ENCODE data around the gene SCT. TPM values are rescaled to one million over a fixed set of nuclear protein-coding genes. Genes with fewer than 3 reads are reported as not detected.

The SCT gene
- total and polyA plus RNA-seq, 2 donors (not counting 1 experiment from before 2014, with no cell fraction given): not detected

DNA sequence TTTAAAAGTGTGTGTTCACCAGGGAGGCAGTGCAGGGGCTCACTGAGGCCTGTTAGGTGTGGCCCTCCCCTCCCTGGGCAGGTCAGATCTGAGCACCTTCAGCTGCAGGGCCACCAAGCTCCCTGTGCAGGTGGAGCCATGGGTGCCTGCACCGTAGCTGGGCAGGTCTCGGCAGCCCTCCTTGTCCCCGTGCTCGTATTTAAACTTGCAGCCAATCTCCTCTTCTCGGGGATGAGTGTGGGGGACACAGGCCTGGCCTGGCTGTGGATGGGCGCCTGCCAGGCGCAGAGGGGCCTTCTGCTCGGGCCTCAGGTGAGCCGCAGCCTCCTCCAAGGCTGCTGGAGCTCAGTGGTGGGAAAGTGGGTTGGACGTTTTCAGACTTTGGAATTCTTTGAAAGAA, 31.6 kb downstream of the SCT start:
- peaks cover 62% of the 10 kb centered on the region for H4K20me1 ChIP-seq (ENCODE audit: control insufficient read depth, insufficient read depth, low read length, poor library complexity, severe bottlenecking)
- no peaks in the 10 kb centered on the region for H3K9me3 ChIP-seq (ENCODE audit: control extremely low read depth in 1 of 3, control insufficient read depth in 2 of 3, insufficient read depth in 1 of 3, low read length in 2 of 3)
- H3K9ac ChIP-seq (ENCODE audit: low read length): no peak overlapping the region
- TF ChIP-seq EZH2 (IDR thresholded peaks at IDR 0.05; ENCODE audit: borderline replicate concordance, insufficient read depth, low read depth, low read length, poor library complexity, severe bottlenecking): no peak
- TF ChIP-seq, protein P1, sequence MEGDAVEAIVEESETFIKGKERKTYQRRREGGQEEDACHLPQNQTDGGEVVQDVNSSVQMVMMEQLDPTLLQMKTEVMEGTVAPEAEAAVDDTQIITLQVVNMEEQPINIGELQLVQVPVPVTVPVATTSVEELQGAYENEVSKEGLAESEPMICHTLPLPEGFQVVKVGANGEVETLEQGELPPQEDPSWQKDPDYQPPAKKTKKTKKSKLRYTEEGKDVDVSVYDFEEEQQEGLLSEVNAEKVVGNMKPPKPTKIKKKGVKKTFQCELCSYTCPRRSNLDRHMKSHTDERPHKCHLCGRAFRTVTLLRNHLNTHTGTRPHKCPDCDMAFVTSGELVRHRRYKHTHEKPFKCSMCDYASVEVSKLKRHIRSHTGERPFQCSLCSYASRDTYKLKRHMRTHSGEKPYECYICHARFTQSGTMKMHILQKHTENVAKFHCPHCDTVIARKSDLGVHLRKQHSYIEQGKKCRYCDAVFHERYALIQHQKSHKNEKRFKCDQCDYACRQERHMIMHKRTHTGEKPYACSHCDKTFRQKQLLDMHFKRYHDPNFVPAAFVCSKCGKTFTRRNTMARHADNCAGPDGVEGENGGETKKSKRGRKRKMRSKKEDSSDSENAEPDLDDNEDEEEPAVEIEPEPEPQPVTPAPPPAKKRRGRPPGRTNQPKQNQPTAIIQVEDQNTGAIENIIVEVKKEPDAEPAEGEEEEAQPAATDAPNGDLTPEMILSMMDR (IDR thresholded peaks at IDR 0.05): no peak
- H3K9me3 Mint-ChIP-seq (ENCODE audit: insufficient read depth): no peaks in the 10 kb centered on the region
- no peak overlapping the region for H3K27ac ChIP-seq (ENCODE audit: low read length in 2 of 2)
- no peaks in the 10 kb centered on the region for H3K27me3 ChIP-seq (replicated peaks in 1 of 4; ENCODE audit: control extremely low read depth in 1 of 4, control insufficient read depth in 3 of 4, insufficient read depth in 4 of 4, low read length in 3 of 4)
- peaks cover 0 to 72% of the 10 kb centered on the region in 2 experiments for H3K36me3 ChIP-seq (replicated peaks in 1 of 2; ENCODE audit: control extremely low read depth in 1 of 2, control insufficient read depth in 1 of 2, extremely low read depth in 1 of 2, insufficient read depth in 2 of 2, low read length in 1 of 2)
- H3K79me2 ChIP-seq (ENCODE audit: control insufficient read depth, insufficient read depth, low read length): peaks cover 39% of the 10 kb centered on the region
- no peak for ATAC-seq (ENCODE audit: low read depth)
- H3K4me2 ChIP-seq (replicated peaks; ENCODE audit: low read depth, low read length, poor library complexity, severe bottlenecking): no peak overlapping the region
- H2AFZ ChIP-seq (ENCODE audit: insufficient read depth, low read depth, low read length, poor library complexity, severe bottlenecking): no peak overlapping the region
- no peaks in the 10 kb centered on the region for H3K4me1 ChIP-seq (ENCODE audit: control insufficient read depth in 2 of 2, insufficient read depth in 2 of 2, low read length in 2 of 2)
- no peaks in the 10 kb centered on the region for H3K27me3 Mint-ChIP-seq
- H3K4me3 Mint-ChIP-seq: no peak overlapping the region
- 97% methylated on average over 10 of the region's 10 CpGs for WGBS (ENCODE audit: insufficient coverage)
- no peak overlapping the region for H3K27ac Mint-ChIP-seq
- POLR2A ChIA-PET: no interaction called here
- H3K4me1 Mint-ChIP-seq: no peaks in the 10 kb centered on the region
- no peak for DNase-seq
- CTCF ChIA-PET: no interaction called here
- intact Hi-C loops (cut with micrococcal nuclease): no loop called here
- H3K4me3 ChIP-seq (ENCODE audit: control extremely low read depth in 1 of 5, extremely low read depth in 1 of 5, insufficient read depth in 1 of 5, low read depth in 2 of 5, low read length in 4 of 5): no peak overlapping the region

- no peaks in the 10 kb centered on the region for H3K4me1 ChIP-seq (ENCODE audit: control insufficient read depth in 2 of 2, insufficient read depth in 2 of 2, low read length in 2 of 2)
- Mint-ChIP-seq H3K27me3 (no peaks in the 10 kb centered on the region), H3K4me1 (no peaks in the 10 kb centered on the region), H3K27ac (no peak overlapping the region), H3K9me3 (ENCODE audit: insufficient read depth) (no peaks in the 10 kb centered on the region), H3K4me3 (no peak overlapping the region)
- TF ChIP-seq EZH2 (IDR thresholded peaks at IDR 0.05; ENCODE audit: borderline replicate concordance, insufficient read depth, low read depth, low read length, poor library complexity, severe bottlenecking): no peak
- TF ChIP-seq, protein P1 (IDR thresholded peaks at IDR 0.05): no peak
- peaks cover 41% of the 10 kb centered on the region for H3K79me2 ChIP-seq (ENCODE audit: control insufficient read depth, insufficient read depth, low read length)
- H3K36me3 ChIP-seq (replicated peaks in 1 of 2; ENCODE audit: control extremely low read depth in 1 of 2, control insufficient read depth in 1 of 2, extremely low read depth in 1 of 2, insufficient read depth in 2 of 2, low read length in 1 of 2): peaks cover 0 to 85% of the 10 kb centered on the region in 2 experiments
- H3K27ac ChIP-seq (ENCODE audit: low read length in 2 of 2): no peak overlapping the region
- H4K20me1 ChIP-seq (ENCODE audit: control insufficient read depth, insufficient read depth, low read length, poor library complexity, severe bottlenecking): peaks cover 66% of the 10 kb centered on the region
- no peak overlapping the region for H3K4me3 ChIP-seq (ENCODE audit: control extremely low read depth in 1 of 5, extremely low read depth in 1 of 5, insufficient read depth in 1 of 5, low read depth in 2 of 5, low read length in 4 of 5)
- H3K4me2 ChIP-seq (replicated peaks; ENCODE audit: low read depth, low read length, poor library complexity, severe bottlenecking): no peak overlapping the region
- CTCF ChIA-PET: no interaction called here
- no peak overlapping the region for H3K9ac ChIP-seq (ENCODE audit: low read length)
- H3K9me3 ChIP-seq (ENCODE audit: control extremely low read depth in 1 of 3, control insufficient read depth in 2 of 3, insufficient read depth in 1 of 3, low read length in 2 of 3): no peaks in the 10 kb centered on the region
- intact Hi-C loops (cut with micrococcal nuclease): no loop called here
- POLR2A ChIA-PET: no interaction called here
- no peaks in the 10 kb centered on the region for H3K27me3 ChIP-seq (replicated peaks in 1 of 4; ENCODE audit: control extremely low read depth in 1 of 4, control insufficient read depth in 3 of 4, insufficient read depth in 4 of 4, low read length in 3 of 4)
- no peak for DNase-seq
- ATAC-seq (ENCODE audit: low read depth): no peak
- 98% methylated on average over 21 of the region's 21 CpGs for WGBS (ENCODE audit: insufficient coverage)
- H2AFZ ChIP-seq (ENCODE audit: insufficient read depth, low read depth, low read length, poor library complexity, severe bottlenecking): no peak overlapping the region
These were observed 33.6 kb downstream of the SCT start for GRCh38 chr11:593347-593746.

All from B cell (primary cell).